GM10266 (cell line): Measurements from ENCODE around the gene HAUS2.

Experiments used
- DNase-seq: peaks from one replicate; pipeline ENCODE4 v3.0.0; 2012; ENCODE audit errors: extremely low spot score
- TF ChIP-seq, protein P1 (sequence below): IDR thresholded peaks from 2 replicates; pipeline ENCODE4 v1.5.1; 2012; ENCODE audit warnings: mild to moderate bottlenecking, low read depth; ENCODE audit not compliant: control insufficient read depth, insufficient read depth; ENCODE audit errors: missing control alignments

Gene HAUS2

DNA sequence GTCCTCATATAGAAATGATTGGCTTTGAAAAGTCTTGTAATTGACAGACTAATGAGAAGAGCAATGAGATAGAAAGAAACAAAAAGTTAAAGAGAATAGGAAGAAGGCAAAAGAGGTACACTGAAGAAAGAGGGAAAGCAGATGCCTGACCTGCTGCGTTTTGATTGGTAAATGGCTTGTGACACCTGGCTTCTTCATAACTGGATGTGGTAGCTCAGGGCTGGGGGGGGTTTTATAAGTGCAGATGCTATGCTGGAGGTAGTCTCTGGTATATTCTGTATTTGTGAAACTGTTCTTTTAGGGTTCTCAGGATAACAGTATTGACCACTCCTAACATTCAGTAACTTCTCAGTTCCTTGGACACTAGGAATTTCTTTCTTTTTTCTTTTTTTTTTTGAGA lies 28.1 kb downstream of the HAUS2 start:
- TF ChIP-seq, protein P1, sequence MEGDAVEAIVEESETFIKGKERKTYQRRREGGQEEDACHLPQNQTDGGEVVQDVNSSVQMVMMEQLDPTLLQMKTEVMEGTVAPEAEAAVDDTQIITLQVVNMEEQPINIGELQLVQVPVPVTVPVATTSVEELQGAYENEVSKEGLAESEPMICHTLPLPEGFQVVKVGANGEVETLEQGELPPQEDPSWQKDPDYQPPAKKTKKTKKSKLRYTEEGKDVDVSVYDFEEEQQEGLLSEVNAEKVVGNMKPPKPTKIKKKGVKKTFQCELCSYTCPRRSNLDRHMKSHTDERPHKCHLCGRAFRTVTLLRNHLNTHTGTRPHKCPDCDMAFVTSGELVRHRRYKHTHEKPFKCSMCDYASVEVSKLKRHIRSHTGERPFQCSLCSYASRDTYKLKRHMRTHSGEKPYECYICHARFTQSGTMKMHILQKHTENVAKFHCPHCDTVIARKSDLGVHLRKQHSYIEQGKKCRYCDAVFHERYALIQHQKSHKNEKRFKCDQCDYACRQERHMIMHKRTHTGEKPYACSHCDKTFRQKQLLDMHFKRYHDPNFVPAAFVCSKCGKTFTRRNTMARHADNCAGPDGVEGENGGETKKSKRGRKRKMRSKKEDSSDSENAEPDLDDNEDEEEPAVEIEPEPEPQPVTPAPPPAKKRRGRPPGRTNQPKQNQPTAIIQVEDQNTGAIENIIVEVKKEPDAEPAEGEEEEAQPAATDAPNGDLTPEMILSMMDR = no peak
- no peak for DNase-seq

DNA sequence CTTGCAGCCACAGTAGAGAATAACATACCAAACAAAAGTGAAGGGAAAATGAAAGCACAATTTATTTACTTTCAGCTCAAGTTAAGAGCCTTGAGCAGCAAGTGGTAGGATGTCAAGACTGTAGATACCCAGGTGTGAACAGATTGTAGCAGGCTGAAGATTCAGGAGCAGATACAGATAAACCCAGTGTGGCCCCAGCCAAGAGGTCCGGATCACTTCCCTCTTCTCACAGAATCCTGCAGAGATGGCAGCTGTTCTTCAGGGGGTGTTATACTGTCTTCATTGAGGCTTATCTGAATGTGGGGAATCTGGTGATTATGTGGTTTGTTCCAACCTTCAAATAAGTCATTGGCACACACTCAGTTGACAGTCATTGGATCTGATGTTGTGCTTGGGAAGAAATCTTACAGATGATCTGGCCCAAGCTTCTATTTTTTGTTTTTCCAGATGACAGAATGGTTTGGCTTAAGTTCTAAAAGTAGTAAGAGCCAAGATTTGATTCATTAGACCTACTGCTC lies 28.9 kb downstream of the HAUS2 start:
- TF ChIP-seq, protein P1 = no peak
- DNase-seq = peak; percentile 58

DNA sequence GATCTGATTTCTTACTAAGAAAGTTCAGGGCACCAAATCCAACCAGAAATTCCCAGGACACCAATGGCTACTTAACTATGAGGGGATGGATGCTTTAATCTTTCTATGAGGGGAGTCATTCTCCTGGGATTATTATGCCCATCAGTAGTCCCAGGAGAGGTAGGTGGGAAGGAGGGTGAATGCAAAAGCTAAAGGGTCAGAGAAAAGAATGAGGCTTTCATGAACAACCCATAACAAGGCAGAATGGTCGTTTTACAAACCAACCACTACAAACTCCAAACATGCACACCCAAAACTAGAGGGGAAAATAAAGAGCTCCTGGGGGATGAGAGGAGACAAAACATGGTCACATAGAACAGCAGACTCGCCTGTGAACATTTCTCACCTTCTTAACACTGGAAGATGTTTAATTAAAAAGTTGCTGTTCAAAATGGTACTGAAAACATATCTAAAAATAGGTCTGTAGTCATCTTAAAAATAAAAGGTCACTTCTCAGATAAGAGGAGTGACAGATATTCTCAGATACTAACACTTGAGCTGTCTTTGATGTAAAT lies 30.4 kb downstream of the HAUS2 start:
- TF ChIP-seq, protein P1 = no peak
- no peak for DNase-seq

DNA sequence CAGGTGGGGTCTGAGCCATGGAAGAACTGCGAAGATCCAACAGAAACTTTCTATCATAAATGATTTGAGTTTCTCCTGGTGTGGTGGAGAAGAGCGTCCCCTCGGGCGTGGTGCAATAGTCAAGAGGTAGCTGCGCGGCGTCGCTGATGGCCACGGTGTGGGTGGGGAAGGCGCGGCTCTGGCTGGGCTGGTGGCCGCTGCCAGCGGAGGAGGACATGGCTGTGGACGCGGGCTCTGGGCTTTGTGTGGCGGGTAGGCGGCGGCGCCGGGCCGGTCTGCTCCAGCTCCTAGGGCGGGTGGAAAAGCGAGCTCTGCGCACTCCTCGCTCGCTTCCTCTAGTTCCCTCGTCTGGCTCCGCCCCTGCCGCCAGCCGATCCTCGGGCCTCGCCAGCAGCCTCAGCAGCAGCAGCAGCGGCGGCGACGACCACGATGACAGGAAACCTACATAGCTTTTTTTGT lies 32.7 kb downstream of the HAUS2 start:
- peak; percentile 75 for DNase-seq
- TF ChIP-seq, protein P1 = peak; percentile 7

DNA sequence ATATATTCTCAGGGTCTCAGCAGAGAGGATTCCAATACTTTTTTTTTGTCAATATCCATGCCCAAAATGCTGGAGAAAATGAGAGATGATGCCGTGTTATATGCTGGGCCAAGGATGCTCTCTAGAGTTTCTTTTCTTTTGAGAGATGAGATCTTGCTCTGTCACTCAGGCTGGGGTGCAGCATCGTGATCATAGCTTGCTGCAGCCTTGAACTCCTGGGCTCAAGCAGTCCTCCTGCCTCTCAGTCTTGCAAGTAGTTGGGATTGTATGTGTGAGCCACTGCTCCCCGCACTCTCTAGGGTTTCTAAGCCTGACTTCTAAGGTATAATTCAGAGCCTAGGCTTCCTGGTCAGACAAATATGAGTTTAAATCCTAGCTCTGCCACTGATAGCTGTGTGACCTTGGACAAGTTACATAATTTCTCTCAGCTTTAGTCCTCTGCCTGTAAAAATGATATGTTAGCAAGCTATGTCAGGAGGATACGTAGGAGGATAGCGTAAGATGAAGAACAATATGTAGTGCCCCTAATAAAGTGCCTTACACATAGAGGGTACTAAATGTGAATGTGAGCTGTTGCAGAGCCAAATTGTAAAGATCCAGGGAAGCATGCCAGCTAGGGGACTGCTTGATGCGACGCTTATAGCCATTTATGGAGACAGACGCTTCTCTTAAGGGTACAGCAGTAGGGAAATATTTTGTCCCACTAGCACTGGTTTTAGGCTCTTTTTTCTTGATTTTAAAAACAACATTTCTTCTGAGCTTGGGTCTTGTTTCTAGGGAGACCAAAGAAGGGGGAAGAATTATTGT lies 34.1 kb downstream of the HAUS2 start:
- TF ChIP-seq, protein P1 = no peak

DNA sequence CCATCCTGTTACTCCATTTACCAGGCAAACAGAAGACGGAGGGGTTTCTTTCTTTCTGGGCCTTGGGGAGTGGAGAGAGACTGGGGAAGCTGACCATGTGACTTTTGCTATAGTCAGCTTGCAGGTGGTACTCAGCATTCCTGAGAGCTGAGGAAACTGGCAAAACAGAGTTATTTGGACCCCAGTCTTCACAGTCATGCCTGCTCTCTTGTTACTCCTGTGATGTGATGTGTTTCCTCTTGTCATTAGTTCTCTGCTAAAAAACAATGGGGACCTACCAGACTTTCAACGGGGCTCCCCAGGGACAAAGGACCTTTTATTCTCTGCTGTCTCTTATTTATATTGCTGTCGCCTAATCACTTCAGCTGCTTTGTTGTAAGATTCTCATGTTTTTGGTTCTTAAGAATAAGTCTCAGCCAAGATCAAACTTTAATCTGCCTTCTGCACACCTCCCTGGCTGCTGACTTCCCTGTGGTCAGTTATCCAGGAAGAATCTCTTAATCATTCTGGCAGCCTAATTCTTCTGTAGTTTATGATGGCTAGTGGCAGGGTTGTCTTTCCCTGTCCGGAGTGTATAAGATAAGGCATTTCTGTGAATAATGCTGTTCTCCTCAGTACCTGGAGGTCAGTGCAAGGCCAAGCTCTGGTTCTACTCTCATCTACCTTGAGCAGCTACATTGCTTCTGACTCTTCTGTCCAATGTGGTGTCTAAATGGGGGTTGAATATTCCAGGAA lies 35.6 kb downstream of the HAUS2 start:
- TF ChIP-seq, protein P1 = no peak
- DNase-seq = no peak

More for the DNA sequence above, 34.1 kb downstream of the HAUS2 start:
- DNase-seq = no peak
